ENCODE data around the gene GHR.

DNA sequence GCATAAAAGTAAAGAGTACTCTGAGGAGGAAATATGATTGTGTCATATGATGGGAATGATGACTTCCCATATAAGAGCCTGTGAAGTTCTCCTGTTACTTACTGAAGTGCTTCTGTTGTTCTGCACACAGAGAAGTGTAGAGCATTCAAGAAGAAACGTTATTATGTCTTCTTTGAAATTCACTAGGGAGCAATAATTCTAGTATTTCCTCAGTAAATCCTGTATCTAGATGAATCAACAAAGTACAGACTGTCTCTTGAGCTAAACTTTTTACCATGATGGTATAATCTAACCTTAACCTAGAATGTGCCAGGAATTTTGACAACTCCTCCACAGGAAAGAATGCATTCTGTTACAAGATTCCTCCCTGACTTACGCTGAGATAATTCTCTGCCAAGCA lies 18.9 kb upstream of the GHR start:
- TF ChIP-seq, protein P1, sequence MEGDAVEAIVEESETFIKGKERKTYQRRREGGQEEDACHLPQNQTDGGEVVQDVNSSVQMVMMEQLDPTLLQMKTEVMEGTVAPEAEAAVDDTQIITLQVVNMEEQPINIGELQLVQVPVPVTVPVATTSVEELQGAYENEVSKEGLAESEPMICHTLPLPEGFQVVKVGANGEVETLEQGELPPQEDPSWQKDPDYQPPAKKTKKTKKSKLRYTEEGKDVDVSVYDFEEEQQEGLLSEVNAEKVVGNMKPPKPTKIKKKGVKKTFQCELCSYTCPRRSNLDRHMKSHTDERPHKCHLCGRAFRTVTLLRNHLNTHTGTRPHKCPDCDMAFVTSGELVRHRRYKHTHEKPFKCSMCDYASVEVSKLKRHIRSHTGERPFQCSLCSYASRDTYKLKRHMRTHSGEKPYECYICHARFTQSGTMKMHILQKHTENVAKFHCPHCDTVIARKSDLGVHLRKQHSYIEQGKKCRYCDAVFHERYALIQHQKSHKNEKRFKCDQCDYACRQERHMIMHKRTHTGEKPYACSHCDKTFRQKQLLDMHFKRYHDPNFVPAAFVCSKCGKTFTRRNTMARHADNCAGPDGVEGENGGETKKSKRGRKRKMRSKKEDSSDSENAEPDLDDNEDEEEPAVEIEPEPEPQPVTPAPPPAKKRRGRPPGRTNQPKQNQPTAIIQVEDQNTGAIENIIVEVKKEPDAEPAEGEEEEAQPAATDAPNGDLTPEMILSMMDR (IDR thresholded peaks at IDR 0.05): no peak
- TF ChIP-seq POLR2A (IDR thresholded peaks at IDR 0.05): no peak
